GM12864 (cell line): ENCODE data around the gene AKAP10.

ENCODE experiments used
- DNase-seq: peaks from one replicate; pipeline ENCODE4 v3.0.0-alpha.2; 2011; ENCODE audit warnings: low read depth
- H3K4me3 ChIP-seq: 2 replicates; pipeline ENCODE4 v1.5.1; 2011; ENCODE audit warnings: mild to moderate bottlenecking, low read depth, low read length, control low read depth
- TF ChIP-seq, protein P1 (sequence below): IDR thresholded peaks from 2 replicates; pipeline ENCODE4 v1.5.1; 2011; ENCODE audit warnings: low read depth, mild to moderate bottlenecking, moderate library complexity, low read length, control low read depth, inconsistent platforms; ENCODE audit errors: missing control alignments

Gene AKAP10

DNA sequence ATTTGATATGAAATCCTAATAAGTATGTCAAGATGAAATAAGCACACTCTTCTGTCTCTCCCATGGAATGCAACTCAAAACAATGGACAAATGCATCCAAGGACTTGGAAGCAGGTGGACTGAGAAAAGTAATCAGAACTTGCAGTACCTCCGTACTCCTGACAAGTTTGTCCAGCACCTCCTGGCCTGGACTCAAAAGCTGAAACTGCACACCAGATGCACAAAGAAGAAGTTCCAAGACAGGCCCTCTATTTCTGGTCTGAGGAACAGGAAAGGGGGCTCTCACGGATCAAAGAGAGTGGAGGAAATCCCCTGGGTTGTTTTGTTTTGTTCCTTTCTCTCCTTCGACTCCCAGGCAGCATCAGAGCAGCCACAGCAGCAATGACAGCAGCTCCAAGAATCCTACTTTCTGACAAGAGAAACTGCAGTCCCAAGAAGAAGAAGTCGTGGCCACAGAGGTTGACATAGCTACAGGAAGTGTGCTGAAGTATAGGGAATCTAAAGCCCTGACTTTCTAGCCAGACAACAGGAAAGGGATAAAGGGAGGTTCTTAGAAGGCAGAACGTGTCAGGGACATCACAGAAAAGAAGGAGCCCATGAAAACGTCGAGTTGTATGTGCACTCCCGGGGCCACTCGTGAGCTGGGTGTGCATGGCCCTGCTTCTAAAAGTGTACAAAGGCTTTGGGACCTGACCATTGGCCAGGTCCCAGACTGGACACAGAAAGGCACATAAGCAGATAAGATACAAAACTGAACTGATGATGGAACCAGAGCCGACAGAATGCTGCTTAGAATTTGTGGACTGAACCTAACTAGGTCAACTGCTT is 29.3 kb downstream of the AKAP10 start:
- no peak overlapping the region for H3K4me3 ChIP-seq
- no peak for DNase-seq
- TF ChIP-seq, protein P1, sequence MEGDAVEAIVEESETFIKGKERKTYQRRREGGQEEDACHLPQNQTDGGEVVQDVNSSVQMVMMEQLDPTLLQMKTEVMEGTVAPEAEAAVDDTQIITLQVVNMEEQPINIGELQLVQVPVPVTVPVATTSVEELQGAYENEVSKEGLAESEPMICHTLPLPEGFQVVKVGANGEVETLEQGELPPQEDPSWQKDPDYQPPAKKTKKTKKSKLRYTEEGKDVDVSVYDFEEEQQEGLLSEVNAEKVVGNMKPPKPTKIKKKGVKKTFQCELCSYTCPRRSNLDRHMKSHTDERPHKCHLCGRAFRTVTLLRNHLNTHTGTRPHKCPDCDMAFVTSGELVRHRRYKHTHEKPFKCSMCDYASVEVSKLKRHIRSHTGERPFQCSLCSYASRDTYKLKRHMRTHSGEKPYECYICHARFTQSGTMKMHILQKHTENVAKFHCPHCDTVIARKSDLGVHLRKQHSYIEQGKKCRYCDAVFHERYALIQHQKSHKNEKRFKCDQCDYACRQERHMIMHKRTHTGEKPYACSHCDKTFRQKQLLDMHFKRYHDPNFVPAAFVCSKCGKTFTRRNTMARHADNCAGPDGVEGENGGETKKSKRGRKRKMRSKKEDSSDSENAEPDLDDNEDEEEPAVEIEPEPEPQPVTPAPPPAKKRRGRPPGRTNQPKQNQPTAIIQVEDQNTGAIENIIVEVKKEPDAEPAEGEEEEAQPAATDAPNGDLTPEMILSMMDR, result no peak

DNA sequence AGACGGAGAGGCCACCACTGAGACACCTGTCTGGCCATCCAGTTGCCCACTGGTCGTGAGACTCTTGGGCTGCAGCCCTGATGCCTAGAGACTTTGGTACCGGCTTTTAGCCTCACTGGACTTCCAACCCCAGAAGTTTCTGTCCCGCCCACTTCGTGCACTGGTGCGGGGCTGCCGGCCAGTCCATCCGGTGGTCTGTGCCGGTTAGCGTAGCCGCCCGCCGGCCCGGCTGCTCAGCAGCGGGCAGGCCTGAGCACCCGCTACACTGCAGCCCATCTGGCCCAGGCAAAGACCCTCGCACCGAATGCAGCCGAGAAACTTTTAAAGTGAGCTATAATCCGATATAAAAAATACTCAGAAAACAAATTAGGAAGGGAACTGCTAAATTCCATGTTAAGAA is 30.7 kb downstream of the AKAP10 start:
- H3K4me3 ChIP-seq, result no peak overlapping the region
- TF ChIP-seq, protein P1, result no peak
- no peak for DNase-seq

DNA sequence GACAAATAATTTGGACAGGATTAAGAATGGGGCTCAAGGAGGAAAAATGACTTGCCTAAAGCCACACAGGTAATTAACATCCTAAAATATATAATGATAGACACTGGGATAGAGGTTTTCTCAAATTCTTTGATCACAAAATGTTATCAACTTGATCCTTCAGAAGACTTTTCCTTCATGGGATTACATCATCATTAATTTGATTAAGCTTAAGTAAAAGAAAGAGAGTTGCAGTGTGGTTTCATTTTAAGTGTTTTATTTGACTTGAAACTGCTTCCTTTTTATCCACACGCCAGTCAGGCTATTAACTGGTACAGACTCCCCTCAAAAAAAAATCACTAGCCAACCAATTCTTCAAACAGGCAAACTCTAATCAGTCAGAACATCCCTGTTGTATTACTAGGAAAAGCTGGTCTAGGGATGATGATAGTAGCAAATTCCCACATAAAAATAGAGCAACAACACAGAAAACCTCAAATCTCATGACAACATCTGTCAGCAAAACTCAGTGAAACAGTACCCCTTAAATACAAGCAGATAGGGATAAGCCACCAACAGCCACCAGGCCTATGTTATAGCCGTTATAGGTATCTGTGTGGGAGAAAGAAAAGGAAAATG is 32.5 kb downstream of the AKAP10 start:
- no peak overlapping the region for H3K4me3 ChIP-seq
- DNase-seq, result no peak
- TF ChIP-seq, protein P1, result no peak

DNA sequence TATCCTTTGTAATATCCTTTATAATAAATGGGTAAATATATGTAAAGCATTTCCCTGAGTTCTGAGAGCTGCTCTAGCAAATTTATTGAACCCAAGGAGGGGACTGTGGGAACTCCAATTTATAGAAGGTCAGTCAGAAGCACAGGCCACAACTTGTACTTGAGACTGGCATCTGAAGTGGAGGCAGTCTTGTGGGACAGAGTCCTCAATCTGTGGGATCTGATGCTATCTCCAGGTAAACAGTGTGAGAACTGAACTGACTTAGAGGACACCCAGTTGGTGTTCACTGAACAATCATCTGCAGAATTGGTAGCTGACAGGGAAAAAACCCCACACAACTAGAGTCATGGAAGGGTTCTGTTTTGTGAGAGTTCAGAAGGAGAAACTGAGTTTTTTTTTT is 34.0 kb downstream of the AKAP10 start:
- H3K4me3 ChIP-seq, result no peak overlapping the region
- no peak for DNase-seq

DNA sequence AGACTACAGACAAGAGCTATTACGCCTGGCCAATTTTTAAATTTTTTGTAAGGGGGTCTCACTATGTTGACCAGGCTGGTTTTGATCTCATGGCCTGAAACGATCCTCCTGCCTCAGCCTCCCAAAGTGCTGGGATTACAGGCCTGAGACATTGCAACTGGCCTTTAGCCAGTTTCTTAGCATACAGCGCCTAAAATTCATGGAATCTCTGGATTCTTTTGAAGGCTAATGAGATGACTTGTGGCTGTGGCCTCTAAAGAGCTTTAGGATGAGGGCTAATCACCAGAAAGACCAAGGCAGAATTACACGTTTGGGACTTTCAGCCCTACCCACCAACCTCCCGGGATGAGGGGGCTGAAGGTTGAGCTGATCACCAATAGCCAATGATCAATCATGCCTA is 34.6 kb downstream of the AKAP10 start:
- no peak overlapping the region for H3K4me3 ChIP-seq
- TF ChIP-seq, protein P1, result no peak
- no peak for DNase-seq

More for the DNA sequence above, 34.0 kb downstream of the AKAP10 start:
- TF ChIP-seq, protein P1, result no peak

DNA sequence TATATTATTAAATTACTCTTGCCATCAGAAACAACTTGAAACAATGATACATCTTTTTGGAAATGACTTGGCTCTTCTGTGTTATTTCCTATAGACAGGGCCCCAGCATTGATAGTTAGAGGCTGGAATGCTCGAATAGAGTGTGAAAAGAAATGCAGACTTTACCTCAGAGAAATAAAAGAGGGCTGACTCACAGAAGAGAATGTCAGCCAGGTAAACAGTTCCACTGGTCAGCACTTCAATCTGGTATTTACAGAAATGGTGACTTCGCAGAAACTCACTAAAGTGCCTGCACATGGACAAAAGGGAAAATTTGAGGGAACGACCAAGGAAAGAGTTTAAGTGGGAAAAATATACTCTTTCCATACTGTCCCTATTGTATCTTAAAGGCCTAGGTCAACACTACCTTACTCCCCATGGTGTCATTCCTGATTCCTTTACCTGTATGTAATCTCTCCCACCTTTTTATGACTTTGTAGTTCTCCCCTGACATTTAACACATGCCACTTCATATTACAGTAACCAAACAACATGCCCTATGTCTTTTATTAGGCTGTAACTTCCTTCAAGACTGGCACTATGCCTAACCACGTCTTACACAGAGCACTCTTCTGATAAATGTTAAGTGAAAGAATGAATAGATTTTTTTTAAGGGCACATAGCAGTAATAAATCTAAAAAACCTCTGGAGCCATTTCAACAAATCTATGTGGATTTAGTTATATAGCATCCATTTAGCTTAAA is 36.7 kb downstream of the AKAP10 start:
- H3K4me3 ChIP-seq, result no peak overlapping the region
- DNase-seq, result no peak
- TF ChIP-seq, protein P1, result no peak
